Measurements from ENCODE around the gene CDKL5. TPM values are rescaled to one million over a fixed set of nuclear protein-coding genes. Genes with fewer than 3 reads are reported as not detected.

Gene CDKL5
- total RNA-seq, 1 donor from 2014 or later, result 53.5 TPM

DNA sequence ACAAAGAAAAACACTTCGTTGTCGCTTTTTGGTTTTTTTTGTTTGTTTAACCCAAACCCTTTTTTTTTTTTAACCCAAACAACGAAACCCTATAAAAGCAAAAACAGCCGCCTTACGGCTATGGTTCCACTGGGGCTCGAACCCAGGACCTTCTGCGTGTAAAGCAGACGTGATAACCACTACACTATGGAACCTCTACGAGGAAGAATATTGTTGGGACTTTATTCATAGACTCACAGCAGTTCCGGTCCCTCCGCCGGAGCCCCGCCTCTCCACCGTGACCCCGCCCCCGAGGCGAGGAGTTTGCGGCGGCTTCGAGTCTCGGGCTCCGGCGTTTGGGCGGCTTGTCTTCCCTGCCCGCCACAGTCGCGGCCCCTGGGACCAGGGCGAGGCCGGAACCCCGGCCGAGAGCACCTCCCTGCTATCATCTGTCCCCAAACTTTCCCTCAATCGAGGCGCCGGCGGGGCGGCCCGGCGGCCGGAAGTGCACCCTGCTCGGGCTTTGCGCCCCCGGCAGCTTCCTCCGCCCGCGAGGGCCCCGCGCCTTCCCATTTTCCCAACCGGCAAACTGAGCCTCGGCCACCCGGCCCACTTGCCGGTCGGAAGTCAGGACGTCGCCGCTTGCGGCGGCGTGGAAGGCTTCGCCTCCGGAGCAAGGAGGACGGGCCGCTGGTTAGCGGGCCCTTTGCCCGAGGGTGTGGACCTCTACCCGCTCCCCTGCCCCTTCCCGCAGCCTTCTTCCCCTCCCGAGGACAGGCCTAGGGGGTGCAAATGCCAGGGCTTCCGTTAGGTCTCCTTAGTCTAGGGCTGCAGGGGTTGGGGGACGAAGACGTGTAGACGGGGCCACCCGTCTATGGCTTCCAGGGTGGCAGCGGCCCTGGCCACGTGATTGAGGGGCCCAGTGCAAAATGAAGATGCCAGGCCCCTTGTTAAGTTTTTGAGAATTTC lies 249.7 kb downstream of the CDKL5 start:
- TF ChIP-seq, protein P1, sequence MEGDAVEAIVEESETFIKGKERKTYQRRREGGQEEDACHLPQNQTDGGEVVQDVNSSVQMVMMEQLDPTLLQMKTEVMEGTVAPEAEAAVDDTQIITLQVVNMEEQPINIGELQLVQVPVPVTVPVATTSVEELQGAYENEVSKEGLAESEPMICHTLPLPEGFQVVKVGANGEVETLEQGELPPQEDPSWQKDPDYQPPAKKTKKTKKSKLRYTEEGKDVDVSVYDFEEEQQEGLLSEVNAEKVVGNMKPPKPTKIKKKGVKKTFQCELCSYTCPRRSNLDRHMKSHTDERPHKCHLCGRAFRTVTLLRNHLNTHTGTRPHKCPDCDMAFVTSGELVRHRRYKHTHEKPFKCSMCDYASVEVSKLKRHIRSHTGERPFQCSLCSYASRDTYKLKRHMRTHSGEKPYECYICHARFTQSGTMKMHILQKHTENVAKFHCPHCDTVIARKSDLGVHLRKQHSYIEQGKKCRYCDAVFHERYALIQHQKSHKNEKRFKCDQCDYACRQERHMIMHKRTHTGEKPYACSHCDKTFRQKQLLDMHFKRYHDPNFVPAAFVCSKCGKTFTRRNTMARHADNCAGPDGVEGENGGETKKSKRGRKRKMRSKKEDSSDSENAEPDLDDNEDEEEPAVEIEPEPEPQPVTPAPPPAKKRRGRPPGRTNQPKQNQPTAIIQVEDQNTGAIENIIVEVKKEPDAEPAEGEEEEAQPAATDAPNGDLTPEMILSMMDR (IDR thresholded peaks at IDR 0.05; ENCODE audit: partially characterized antibody, unreplicated experiment), result no peak
- H3K4me3 Mint-ChIP-seq (ENCODE audit: unreplicated experiment), result peak overlapping the region; percentile 49
- H3K9me3 Mint-ChIP-seq (ENCODE audit: unreplicated experiment), result peaks cover 10% of the 10 kb centered on the region
- H3K27ac Mint-ChIP-seq (ENCODE audit: unreplicated experiment), result no peak overlapping the region
- no peaks in the 10 kb centered on the region for H3K36me3 Mint-ChIP-seq (ENCODE audit: unreplicated experiment)
- peak; percentile 76 for DNase-seq
- H3K4me1 Mint-ChIP-seq (ENCODE audit: low read depth, unreplicated experiment), result peaks cover 2% of the 10 kb centered on the region
- peaks cover 4% of the 10 kb centered on the region for H3K27me3 Mint-ChIP-seq (ENCODE audit: unreplicated experiment)

DNA sequence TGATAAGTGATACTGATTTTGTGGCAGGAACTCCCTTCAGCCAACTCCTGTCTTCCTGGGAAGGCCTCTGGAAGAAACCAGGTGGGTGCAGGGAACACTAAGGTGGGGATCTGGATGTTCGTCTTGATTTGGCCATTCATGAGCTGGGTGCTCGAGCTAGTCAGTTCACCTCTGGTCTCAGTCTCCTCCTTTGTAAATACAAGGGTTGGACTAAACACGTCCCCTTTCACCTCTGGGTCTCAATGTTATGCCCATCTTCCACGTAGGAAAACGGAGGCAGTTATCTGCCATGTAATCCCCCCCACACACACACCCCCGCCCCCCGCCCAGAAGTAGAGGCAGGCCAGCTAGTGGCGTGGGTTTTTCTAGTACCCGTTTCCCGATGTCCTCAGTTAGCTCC lies 250.6 kb downstream of the CDKL5 start:
- Mint-ChIP-seq H3K27me3 (ENCODE audit: unreplicated experiment) (peaks cover 4% of the 10 kb centered on the region), H3K4me3 (ENCODE audit: unreplicated experiment) (peak overlapping the region; percentile 15), H3K27ac (ENCODE audit: unreplicated experiment) (no peak overlapping the region), H3K9me3 (ENCODE audit: unreplicated experiment) (peaks cover 10% of the 10 kb centered on the region), H3K36me3 (ENCODE audit: unreplicated experiment) (no peaks in the 10 kb centered on the region), H3K4me1 (ENCODE audit: low read depth, unreplicated experiment) (peaks cover 2% of the 10 kb centered on the region)
- no peak for DNase-seq
- TF ChIP-seq, protein P1 (IDR thresholded peaks at IDR 0.05; ENCODE audit: partially characterized antibody, unreplicated experiment), result no peak

DNA sequence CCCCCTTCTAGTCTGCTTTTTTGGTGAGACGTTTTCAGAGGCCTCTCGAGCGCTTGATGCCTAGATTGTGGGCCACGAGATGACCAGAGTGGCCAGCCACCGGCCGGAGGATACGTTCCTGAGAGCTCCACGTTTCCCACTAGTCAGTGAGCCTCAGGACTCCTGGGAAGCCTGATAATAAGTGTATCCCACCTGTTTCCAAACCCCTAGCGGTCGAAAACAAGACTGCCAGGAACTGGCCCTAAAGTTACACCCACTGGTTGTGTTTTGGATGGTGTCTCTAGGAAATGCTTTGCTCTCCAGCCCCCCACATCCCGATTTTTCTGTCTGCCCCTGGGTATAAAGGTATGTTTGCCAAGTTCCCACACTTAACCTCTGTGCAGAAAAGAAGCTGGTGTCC lies 251.1 kb downstream of the CDKL5 start:
- Mint-ChIP-seq H3K27me3 (ENCODE audit: unreplicated experiment) (peaks cover 4% of the 10 kb centered on the region), H3K27ac (ENCODE audit: unreplicated experiment) (no peak overlapping the region), H3K9me3 (ENCODE audit: unreplicated experiment) (peaks cover 10% of the 10 kb centered on the region), H3K4me3 (ENCODE audit: unreplicated experiment) (peak overlapping the region; percentile 15), H3K4me1 (ENCODE audit: low read depth, unreplicated experiment) (peaks cover 2% of the 10 kb centered on the region), H3K36me3 (ENCODE audit: unreplicated experiment) (no peaks in the 10 kb centered on the region)
- DNase-seq, result peak; percentile 25
- TF ChIP-seq, protein P1 (IDR thresholded peaks at IDR 0.05; ENCODE audit: partially characterized antibody, unreplicated experiment), result peak; percentile 42

DNA sequence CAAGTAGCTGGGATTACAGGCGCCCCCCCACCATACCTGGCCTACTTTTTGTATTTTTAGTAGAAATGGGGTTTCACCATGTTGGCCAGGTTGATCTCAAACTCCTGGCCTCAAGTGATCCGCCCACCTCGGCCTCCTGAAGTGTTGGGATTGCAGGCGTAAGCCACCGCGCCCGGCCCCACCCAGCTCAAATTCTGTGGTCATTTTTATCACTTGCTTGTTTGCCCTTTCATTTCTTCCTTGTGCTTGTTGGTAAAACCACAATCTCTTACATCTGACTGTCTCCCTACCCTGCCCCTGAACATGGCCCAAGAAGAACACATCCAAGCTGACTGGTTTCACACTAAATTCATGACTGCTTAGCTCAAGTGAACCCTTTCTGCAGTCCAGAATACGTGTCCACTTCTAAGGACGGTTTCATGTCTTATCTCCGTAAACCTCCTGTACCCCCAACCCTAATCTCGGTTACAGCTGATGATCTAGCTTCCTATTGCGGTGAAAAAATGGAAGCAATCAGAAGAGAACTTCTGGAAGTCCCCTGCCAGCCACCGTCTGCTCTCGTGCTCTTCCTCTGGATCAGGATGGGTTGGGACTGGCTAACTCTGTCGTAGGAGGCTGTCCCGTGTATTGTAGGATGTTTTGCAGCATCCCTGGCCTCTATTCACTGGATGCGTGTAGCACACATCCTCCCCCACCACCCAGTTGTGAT lies 251.9 kb downstream of the CDKL5 start:
- H3K27me3 Mint-ChIP-seq (ENCODE audit: unreplicated experiment), result peaks cover 4% of the 10 kb centered on the region
- H3K27ac Mint-ChIP-seq (ENCODE audit: unreplicated experiment), result no peak overlapping the region
- H3K36me3 Mint-ChIP-seq (ENCODE audit: unreplicated experiment), result no peaks in the 10 kb centered on the region

More for the DNA sequence above, 251.9 kb downstream of the CDKL5 start:
- H3K4me3 Mint-ChIP-seq (ENCODE audit: unreplicated experiment), result no peak overlapping the region
- H3K4me1 Mint-ChIP-seq (ENCODE audit: low read depth, unreplicated experiment), result no peaks in the 10 kb centered on the region
- TF ChIP-seq, protein P1 (IDR thresholded peaks at IDR 0.05; ENCODE audit: partially characterized antibody, unreplicated experiment), result no peak
- DNase-seq, result no peak
- peaks cover 10% of the 10 kb centered on the region for H3K9me3 Mint-ChIP-seq (ENCODE audit: unreplicated experiment)
